Upper lobe of left lung (tissue), 6 donors: ENCODE results near the gene FCRLA. TPM values are rescaled to one million over a fixed set of nuclear protein-coding genes. Genes with fewer than 3 reads are reported as not detected.
A peak's percentile ranks its signal among the peaks of the same experiment; 100 is the strongest.

Experiments
- ATAC-seq, 2 donors: fragments of 200-7000 bp; cut with Tn5 transposase; one replicate each; pipeline ENCODE4 v1.9.1; 2022; ENCODE audit warnings: mild to moderate bottlenecking in 2 of 2, moderate library complexity in 2 of 2; ENCODE audit not compliant: low FRiP score in 2 of 2
- DNase-seq, 2 donors: peaks; one replicate each; pipeline ENCODE4 v3.0.0-alpha.2; 2019 to 2020
- H3K27ac ChIP-seq, 4 donors: fragments of 200-600 bp; sonication (generic); one replicate each; pipeline ENCODE4 v1.5.1; 2016 to 2019
- H3K27me3 ChIP-seq, 4 donors: fragments of 200-600 bp; sonication (generic); one replicate each; pipeline ENCODE4 v1.5.1; 2017 to 2019
- H3K36me3 ChIP-seq, 4 donors: fragments of 200-600 bp; sonication (generic); one replicate each; pipeline ENCODE4 v1.5.1; 2016 to 2019
- H3K4me1 ChIP-seq, 4 donors: fragments of 200-600 bp; sonication (generic); one replicate each; pipeline ENCODE4 v1.5.1; 2018 to 2019
- H3K4me3 ChIP-seq, 4 donors: fragments of 200-600 bp; sonication (generic); one replicate each; pipeline ENCODE4 v1.5.1; 2017 to 2019; ENCODE audit warnings: mild to moderate bottlenecking in 2 of 4, moderate library complexity in 1 of 4
- H3K9me3 ChIP-seq, 4 donors: fragments of 200-600 bp; sonication (generic); one replicate each; pipeline ENCODE4 v1.5.1; 2018 to 2019
- EP300 ChIP-seq, 4 donors: sonication (generic); formaldehyde crosslinking; IDR thresholded peaks; one replicate each; pipeline ENCODE4 v1.5.1; 2017; ENCODE audit warnings: antibody characterized with exemption in 4 of 4, control low read depth in 2 of 4
- POLR2A ChIP-seq, 4 donors: fragments of 450-650 bp; IDR thresholded peaks; one replicate each; pipeline ENCODE4 v1.5.1; 2016 to 2017; ENCODE audit warnings: antibody characterized with exemption in 4 of 4, mild to moderate bottlenecking in 2 of 4
- POLR2AphosphoS5 ChIP-seq, 2 donors: sonication (generic); formaldehyde crosslinking; IDR thresholded peaks; one replicate each; pipeline ENCODE4 v1.5.1; 2017; ENCODE audit warnings: antibody characterized with exemption in 2 of 2
- WGBS, 2 donors: methylation state at CpG; one replicate each; pipeline ENCODE4 v1.1.5; 2017 to 2018; 5-methylcytosine and 5-hydroxymethylcytosine counted together
- total RNA-seq, 6 donors: library from RNA; depleted of rRNA in 4 of 6; stranded (reverse); fragments of >200 nt in 4 of 6; gene quantifications; one replicate each; pipeline versions ENCODE4 v1.1.0 to v1.2.1, GENCODE V29; 2016 to 2021
- TF ChIP-seq, protein P1 (sequence below), 6 experiments: fragments of 450-650 bp in 4 of 6; fragments of 200-600 bp in 2 of 6; sonication (generic) in 2 of 6; IDR thresholded peaks; one replicate each; pipeline ENCODE4 v1.5.1; 2016 to 2019; ENCODE audit warnings: antibody characterized with exemption in 6 of 6
- donor health status: DM: no; HTN: no; CAD: no; lungs with moderate emphysema.
- donor health status: DM: no; HTN: yes; CAD: no; lungs with severe emphysema.

Gene FCRLA
- total RNA-seq, 6 donors from 2014 or later = 0.52 to 1.2 (median 1.0) TPM; not detected in 3

GRCh38 chr1:161727256-161727924, 20.4 kb downstream of the FCRLA start:
- H3K4me3 ChIP-seq = peak overlapping the region; percentile 65 to 84 (median 68)
- H3K27ac ChIP-seq = peak overlapping the region; percentile 79 to 88 (median 84)
- DNase-seq (no peak), ATAC-seq (peak in 1 of 2 donors; percentile 20)
- no peak for TF ChIP-seq EP300 (IDR thresholded peaks at IDR 0.05)
- peak in 1 of 4 donors; percentile 36 for TF ChIP-seq POLR2A (IDR thresholded peaks at IDR 0.05)
- no peaks in the 10 kb centered on the region for H3K27me3 ChIP-seq
- WGBS, 2 donors = 7 to 8% methylated on average over 12 to 37 of the region's 38 CpGs
- H3K36me3 ChIP-seq = no peaks in the 10 kb centered on the region
- no peaks in the 10 kb centered on the region for H3K9me3 ChIP-seq
- H3K4me1 ChIP-seq = peaks cover 10 to 22% (median 16%) of the 10 kb centered on the region in 4 donors

GRCh38 chr1:161728376-161729226, 21.6 kb downstream of the FCRLA start:
- ATAC-seq (no peak), DNase-seq (no peak)
- Histone ChIP-seq H3K4me3 (no peak overlapping the region), H3K9me3 (no peaks in the 10 kb centered on the region), H3K27me3 (no peaks in the 10 kb centered on the region), H3K4me1 (peaks cover 10 to 22% (median 16%) of the 10 kb centered on the region in 4 donors), H3K27ac (no peak overlapping the region), H3K36me3 (no peaks in the 10 kb centered on the region)
- WGBS, 2 donors = 72 to 92% methylated on average over 7 of the region's 7 CpGs
- TF ChIP-seq, protein P1, sequence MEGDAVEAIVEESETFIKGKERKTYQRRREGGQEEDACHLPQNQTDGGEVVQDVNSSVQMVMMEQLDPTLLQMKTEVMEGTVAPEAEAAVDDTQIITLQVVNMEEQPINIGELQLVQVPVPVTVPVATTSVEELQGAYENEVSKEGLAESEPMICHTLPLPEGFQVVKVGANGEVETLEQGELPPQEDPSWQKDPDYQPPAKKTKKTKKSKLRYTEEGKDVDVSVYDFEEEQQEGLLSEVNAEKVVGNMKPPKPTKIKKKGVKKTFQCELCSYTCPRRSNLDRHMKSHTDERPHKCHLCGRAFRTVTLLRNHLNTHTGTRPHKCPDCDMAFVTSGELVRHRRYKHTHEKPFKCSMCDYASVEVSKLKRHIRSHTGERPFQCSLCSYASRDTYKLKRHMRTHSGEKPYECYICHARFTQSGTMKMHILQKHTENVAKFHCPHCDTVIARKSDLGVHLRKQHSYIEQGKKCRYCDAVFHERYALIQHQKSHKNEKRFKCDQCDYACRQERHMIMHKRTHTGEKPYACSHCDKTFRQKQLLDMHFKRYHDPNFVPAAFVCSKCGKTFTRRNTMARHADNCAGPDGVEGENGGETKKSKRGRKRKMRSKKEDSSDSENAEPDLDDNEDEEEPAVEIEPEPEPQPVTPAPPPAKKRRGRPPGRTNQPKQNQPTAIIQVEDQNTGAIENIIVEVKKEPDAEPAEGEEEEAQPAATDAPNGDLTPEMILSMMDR (IDR thresholded peaks at IDR 0.05) = no peak
- no peak for TF ChIP-seq POLR2AphosphoS5 (IDR thresholded peaks at IDR 0.05)
- TF ChIP-seq POLR2A (IDR thresholded peaks at IDR 0.05) = no peak
- TF ChIP-seq EP300 (IDR thresholded peaks at IDR 0.05) = no peak

- H3K27me3 ChIP-seq = no peaks in the 10 kb centered on the region
- DNase-seq = peak in 1 of 2 donors; percentile 65
- H3K4me1 ChIP-seq = peaks cover 10 to 22% (median 16%) of the 10 kb centered on the region in 4 donors
Observed at GRCh38 chr1:161730050-161730564, 23.1 kb downstream of the FCRLA start.

DNA sequence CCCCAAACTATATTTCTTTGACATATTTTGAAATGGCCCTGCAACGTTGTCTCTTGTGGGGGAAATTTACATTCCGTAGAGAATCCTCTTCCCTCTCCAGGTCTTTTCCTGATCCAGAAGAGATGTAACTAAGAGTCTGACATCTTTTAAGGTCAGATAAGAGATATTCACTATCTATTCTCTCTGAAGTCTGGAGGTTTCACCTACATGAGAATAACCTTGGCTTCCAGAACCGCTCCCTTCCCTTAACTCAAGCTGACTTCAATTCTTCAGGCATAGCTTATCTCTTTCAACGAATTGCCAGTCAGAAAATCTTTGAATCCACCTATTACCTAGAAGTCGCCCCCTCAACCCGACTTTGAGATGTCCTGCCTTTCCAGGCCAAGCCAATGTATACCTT, 24.2 kb downstream of the FCRLA start:
- Histone ChIP-seq H3K9me3 (no peaks in the 10 kb centered on the region), H3K36me3 (no peaks in the 10 kb centered on the region), H3K4me1 (peaks cover 4 to 11% (median 8%) of the 10 kb centered on the region in 4 donors), H3K4me3 (no peak overlapping the region), H3K27ac (no peak overlapping the region), H3K27me3 (no peaks in the 10 kb centered on the region)
- TF ChIP-seq POLR2A (IDR thresholded peaks at IDR 0.05) (no peak), POLR2AphosphoS5 (IDR thresholded peaks at IDR 0.05) (no peak), EP300 (IDR thresholded peaks at IDR 0.05) (no peak)
- TF ChIP-seq, protein P1 (IDR thresholded peaks at IDR 0.05) = no peak
- DNase-seq (no peak), ATAC-seq (no peak)
- 79 to 85% methylated on average over 6 of the region's 6 CpGs for WGBS, 2 donors

More at GRCh38 chr1:161730050-161730564, 23.1 kb downstream of the FCRLA start:
- H3K36me3 ChIP-seq = no peaks in the 10 kb centered on the region
- no peak for ATAC-seq
- no peak for TF ChIP-seq POLR2A (IDR thresholded peaks at IDR 0.05)
- TF ChIP-seq, protein P1 (IDR thresholded peaks at IDR 0.05) = no peak
- no peak for TF ChIP-seq EP300 (IDR thresholded peaks at IDR 0.05)
- TF ChIP-seq POLR2AphosphoS5 (IDR thresholded peaks at IDR 0.05) = no peak
- H3K9me3 ChIP-seq = no peaks in the 10 kb centered on the region
- no peak overlapping the region for H3K27ac ChIP-seq
- H3K4me3 ChIP-seq = no peak overlapping the region
- 57 to 61% methylated on average over 6 of the region's 6 CpGs for WGBS, 2 donors
